Stimulated activated memory B cell treated with anti-CD40 and anti-IgM and Interleukin-4, amounts not matched to agents 10 μg/mL and 1 μg/mL and 100 μg/mL, for 72 hours (primary cell): ENCODE results near the gene DAPK1.

Experiments used
- ATAC-seq: fragments of 150-1000 bp; cut with Tn5 transposase; 2 replicates; pipeline ENCODE4 v1.10.0; 2021
- H3K27ac Mint-ChIP-seq: one replicate; pipeline ENCODE4 v1.8.0; 2022; ENCODE audit warnings: mild to moderate bottlenecking, mixed read lengths
- H3K27me3 Mint-ChIP-seq: one replicate; pipeline ENCODE4 v1.8.0; 2022; ENCODE audit warnings: mixed read lengths
- H3K36me3 Mint-ChIP-seq: one replicate; pipeline ENCODE4 v1.8.0; 2022; ENCODE audit warnings: mixed read lengths
- H3K4me1 Mint-ChIP-seq: one replicate; pipeline ENCODE4 v1.8.0; 2022; ENCODE audit warnings: mixed read lengths
- H3K4me3 Mint-ChIP-seq: one replicate; pipeline ENCODE4 v1.8.0; 2022; ENCODE audit warnings: mild to moderate bottlenecking, moderate library complexity, mixed read lengths
- H3K9me3 Mint-ChIP-seq: one replicate; pipeline ENCODE4 v1.8.0; 2022; ENCODE audit warnings: mixed read lengths

DAPK1 gene

GRCh38 chr9:87593359-87593980 is 95.8 kb downstream of the DAPK1 start:
- Mint-ChIP-seq H3K27ac (no peak overlapping the region), H3K27me3 (no peaks in the 10 kb centered on the region), H3K36me3 (no peaks in the 10 kb centered on the region), H3K9me3 (no peaks in the 10 kb centered on the region), H3K4me1 (no peaks in the 10 kb centered on the region), H3K4me3 (no peak overlapping the region)
- no peak for ATAC-seq

GRCh38 chr9:87594194-87594593 is 96.5 kb downstream of the DAPK1 start:
- no peak for ATAC-seq
- H3K36me3 Mint-ChIP-seq: no peaks in the 10 kb centered on the region
- no peaks in the 10 kb centered on the region for H3K27me3 Mint-ChIP-seq
- no peaks in the 10 kb centered on the region for H3K4me1 Mint-ChIP-seq
- H3K9me3 Mint-ChIP-seq: no peaks in the 10 kb centered on the region
- H3K4me3 Mint-ChIP-seq: no peak overlapping the region
- H3K27ac Mint-ChIP-seq: no peak overlapping the region

- no peaks in the 10 kb centered on the region for H3K9me3 Mint-ChIP-seq
- no peaks in the 10 kb centered on the region for H3K27me3 Mint-ChIP-seq
- no peaks in the 10 kb centered on the region for H3K4me1 Mint-ChIP-seq
- H3K4me3 Mint-ChIP-seq: no peak overlapping the region
- no peak for ATAC-seq
- H3K27ac Mint-ChIP-seq: no peak overlapping the region
- no peaks in the 10 kb centered on the region for H3K36me3 Mint-ChIP-seq
These were observed 97.0 kb downstream of the DAPK1 start for GRCh38 chr9:87594662-87595061.

- H3K27me3 Mint-ChIP-seq: no peaks in the 10 kb centered on the region
- H3K9me3 Mint-ChIP-seq: no peaks in the 10 kb centered on the region
These were observed 97.9 kb downstream of the DAPK1 start for GRCh38 chr9:87595610-87596009.

GRCh38 chr9:87596862-87597261 is 99.2 kb downstream of the DAPK1 start:
- no peak for ATAC-seq
- Mint-ChIP-seq H3K4me3 (no peak overlapping the region), H3K27me3 (no peaks in the 10 kb centered on the region), H3K4me1 (no peaks in the 10 kb centered on the region), H3K9me3 (no peaks in the 10 kb centered on the region), H3K27ac (no peak overlapping the region), H3K36me3 (no peaks in the 10 kb centered on the region)

More at GRCh38 chr9:87595610-87596009, 97.9 kb downstream of the DAPK1 start:
- Mint-ChIP-seq H3K27ac (no peak overlapping the region), H3K4me3 (no peak overlapping the region), H3K4me1 (no peaks in the 10 kb centered on the region), H3K36me3 (no peaks in the 10 kb centered on the region)
- ATAC-seq: no peak

- no peak overlapping the region for H3K27ac Mint-ChIP-seq
- no peak for ATAC-seq
- no peaks in the 10 kb centered on the region for H3K9me3 Mint-ChIP-seq
- no peaks in the 10 kb centered on the region for H3K4me1 Mint-ChIP-seq
- H3K36me3 Mint-ChIP-seq: no peaks in the 10 kb centered on the region
- no peaks in the 10 kb centered on the region for H3K27me3 Mint-ChIP-seq
- no peak overlapping the region for H3K4me3 Mint-ChIP-seq
These were observed 100.2 kb downstream of the DAPK1 start for GRCh38 chr9:87597710-87598443.

- no peaks in the 10 kb centered on the region for H3K4me1 Mint-ChIP-seq
- H3K27me3 Mint-ChIP-seq: no peaks in the 10 kb centered on the region
- no peak overlapping the region for H3K4me3 Mint-ChIP-seq
- no peak overlapping the region for H3K27ac Mint-ChIP-seq
- H3K9me3 Mint-ChIP-seq: no peaks in the 10 kb centered on the region
- no peaks in the 10 kb centered on the region for H3K36me3 Mint-ChIP-seq
- ATAC-seq: no peak
These were observed 102.4 kb downstream of the DAPK1 start for GRCh38 chr9:87599901-87600610.

GRCh38 chr9:87601176-87601575 is 103.5 kb downstream of the DAPK1 start:
- Mint-ChIP-seq H3K27me3 (no peaks in the 10 kb centered on the region), H3K4me1 (no peaks in the 10 kb centered on the region), H3K9me3 (no peaks in the 10 kb centered on the region), H3K36me3 (no peaks in the 10 kb centered on the region), H3K27ac (no peak overlapping the region), H3K4me3 (no peak overlapping the region)
- ATAC-seq: no peak

GRCh38 chr9:87601595-87601994 is 103.9 kb downstream of the DAPK1 start:
- Mint-ChIP-seq H3K27ac (no peak overlapping the region), H3K27me3 (no peaks in the 10 kb centered on the region), H3K4me3 (no peak overlapping the region)

GRCh38 chr9:87602933-87603643 is 105.4 kb downstream of the DAPK1 start:
- H3K4me1 Mint-ChIP-seq: no peaks in the 10 kb centered on the region
- no peaks in the 10 kb centered on the region for H3K27me3 Mint-ChIP-seq
- H3K4me3 Mint-ChIP-seq: no peak overlapping the region

More at GRCh38 chr9:87601595-87601994, 103.9 kb downstream of the DAPK1 start:
- ATAC-seq: no peak
- no peaks in the 10 kb centered on the region for H3K4me1 Mint-ChIP-seq
- H3K36me3 Mint-ChIP-seq: no peaks in the 10 kb centered on the region
- H3K9me3 Mint-ChIP-seq: peaks cover under 1% of the 10 kb centered on the region

GRCh38 chr9:87603854-87604490 is 106.3 kb downstream of the DAPK1 start:
- H3K4me1 Mint-ChIP-seq: no peaks in the 10 kb centered on the region
- ATAC-seq: no peak
- H3K36me3 Mint-ChIP-seq: no peaks in the 10 kb centered on the region
- no peak overlapping the region for H3K4me3 Mint-ChIP-seq
- peaks cover 8% of the 10 kb centered on the region for H3K9me3 Mint-ChIP-seq
- H3K27ac Mint-ChIP-seq: no peak overlapping the region
- H3K27me3 Mint-ChIP-seq: no peaks in the 10 kb centered on the region

More at GRCh38 chr9:87602933-87603643, 105.4 kb downstream of the DAPK1 start:
- Mint-ChIP-seq H3K27ac (no peak overlapping the region), H3K36me3 (no peaks in the 10 kb centered on the region), H3K9me3 (peaks cover 8% of the 10 kb centered on the region)
- ATAC-seq: no peak

GRCh38 chr9:87604886-87605588 is 107.4 kb downstream of the DAPK1 start:
- ATAC-seq: no peak

GRCh38 chr9:87605676-87606075 is 108.0 kb downstream of the DAPK1 start:
- Mint-ChIP-seq H3K9me3 (peaks cover 8% of the 10 kb centered on the region), H3K4me3 (no peak overlapping the region), H3K36me3 (no peaks in the 10 kb centered on the region), H3K4me1 (no peaks in the 10 kb centered on the region), H3K27me3 (no peaks in the 10 kb centered on the region), H3K27ac (no peak overlapping the region)
- ATAC-seq: no peak

More at GRCh38 chr9:87604886-87605588, 107.4 kb downstream of the DAPK1 start:
- Mint-ChIP-seq H3K9me3 (peaks cover 8% of the 10 kb centered on the region), H3K4me3 (no peak overlapping the region), H3K27me3 (no peaks in the 10 kb centered on the region), H3K27ac (no peak overlapping the region), H3K36me3 (no peaks in the 10 kb centered on the region), H3K4me1 (no peaks in the 10 kb centered on the region)

- peaks cover 8% of the 10 kb centered on the region for H3K9me3 Mint-ChIP-seq
- no peaks in the 10 kb centered on the region for H3K4me1 Mint-ChIP-seq
- no peak for ATAC-seq
- no peaks in the 10 kb centered on the region for H3K27me3 Mint-ChIP-seq
- no peak overlapping the region for H3K27ac Mint-ChIP-seq
- H3K36me3 Mint-ChIP-seq: no peaks in the 10 kb centered on the region
- H3K4me3 Mint-ChIP-seq: no peak overlapping the region
These were observed 109.3 kb downstream of the DAPK1 start for GRCh38 chr9:87606841-87607521.
